H1 (cell line): ENCODE measurements around the gene ZNF140. TPM values are rescaled to one million over a fixed set of nuclear protein-coding genes. Genes with fewer than 3 reads are reported as not detected.

ENCODE experiments used
- CTCF ChIA-PET: fragments of 300-600 bp; sonication (Branson Sonifier 250); formaldehyde crosslinking; loops from one replicate; lab custom pipeline; 2021; ENCODE audit not compliant: partially characterized antibody; lab: Charles Lee
- POLR2A ChIA-PET: fragments of 300-600 bp; sonication (Branson Sonifier 250); formaldehyde crosslinking; loops from one replicate; lab custom pipeline; 2021; ENCODE audit warnings: inconsistent platforms; ENCODE audit not compliant: partially characterized antibody; lab: Charles Lee
- DNase-seq, 2 experiments: peaks; one replicate each; pipeline versions ENCODE4 v3.0.0 to v3.0.0-alpha.2; 2010 to 2022; ENCODE audit warnings: low spot score in 2 of 2, low read depth in 1 of 2, mixed read lengths in 1 of 2
- FAIRE-seq: peaks from 2 replicates; lab custom pipeline; 2011; peaks lifted over from hg19 to GRCh38; lab: Jason Lieb, UNC
- H2AFZ ChIP-seq: 2 replicates; pipeline ENCODE4 v1.8.1; 2012; ENCODE audit warnings: low read length, inconsistent platforms
- H2AK5ac ChIP-seq: 2 replicates; pipeline ENCODE4 v1.6.1; 2013; ENCODE audit warnings: low read depth, low read length
- H2BK120ac ChIP-seq: replicated peaks from 2 replicates; pipeline ENCODE3; 2013; ENCODE audit warnings: low read depth, low read length, inconsistent platforms
- H2BK12ac ChIP-seq: 2 replicates; pipeline ENCODE4 v1.6.1; 2013; ENCODE audit warnings: low read depth, low read length
- H2BK15ac ChIP-seq: 2 replicates; pipeline ENCODE4 v1.6.1; 2013; ENCODE audit warnings: low read length
- H2BK20ac ChIP-seq: 2 replicates; pipeline ENCODE4 v1.6.1; 2013; ENCODE audit warnings: low read length
- H2BK5ac ChIP-seq: 2 replicates; pipeline ENCODE4 v1.6.1; 2013; ENCODE audit warnings: low read depth, low read length
- H3K14ac ChIP-seq: 2 replicates; pipeline ENCODE4 v1.6.1; 2013; ENCODE audit warnings: inconsistent platforms; ENCODE audit not compliant: insufficient read length
- H3K18ac ChIP-seq: 2 replicates; pipeline ENCODE4 v1.6.1; 2013; ENCODE audit warnings: low read length; ENCODE audit errors: extremely low read depth
- H3K23ac ChIP-seq: 2 replicates; pipeline ENCODE4 v1.6.1; 2013; ENCODE audit warnings: inconsistent platforms; ENCODE audit not compliant: insufficient read length
- H3K23me2 ChIP-seq: 2 replicates; pipeline ENCODE4 v1.6.1; 2013; ENCODE audit warnings: low read depth, low read length
- H3K27ac ChIP-seq: 2 replicates; pipeline ENCODE4 v1.6.1; 2011; ENCODE audit warnings: low read depth, low read length, inconsistent platforms
- H3K27me3 ChIP-seq, 4 experiments: replicated peaks in 1 of 4; 1 replicate in 1 of 4; 2 replicates in 3 of 4; pipeline versions ENCODE4 v1.6.1 to v1.8.1; 2011 to 2013; ENCODE audit warnings: low read length in 3 of 4, mild to moderate bottlenecking in 3 of 4, inconsistent platforms in 2 of 4, mixed read lengths in 2 of 4, moderate library complexity in 1 of 4; ENCODE audit not compliant: control insufficient read depth in 3 of 4, insufficient read depth in 3 of 4; ENCODE audit errors: extremely low read depth in 1 of 4
- H3K36me3 ChIP-seq, 4 experiments: 2 replicates each; pipeline versions ENCODE4 v1.6.1 to v1.8.1; 2011 to 2013; ENCODE audit warnings: mild to moderate bottlenecking in 4 of 4, low read length in 3 of 4, moderate library complexity in 2 of 4, control low read depth in 1 of 4, inconsistent platforms in 1 of 4; ENCODE audit not compliant: insufficient read depth in 4 of 4, control insufficient read depth in 2 of 4
- H3K4ac ChIP-seq: replicated peaks from 2 replicates; pipeline ENCODE3; 2013; ENCODE audit warnings: low read length, low read depth, mixed read lengths, inconsistent platforms; ENCODE audit not compliant: insufficient read length
- H3K4me1 ChIP-seq, 4 experiments: replicated peaks in 1 of 4; 1 replicate in 1 of 4; 2 replicates in 3 of 4; pipeline versions ENCODE4 v1.6.1 to v1.8.1; 2011 to 2013; ENCODE audit warnings: low read length in 3 of 4, inconsistent platforms in 2 of 4, mixed read lengths in 1 of 4; ENCODE audit not compliant: insufficient read depth in 4 of 4, control insufficient read depth in 3 of 4
- H3K4me2 ChIP-seq, 2 experiments: 2 replicates each; pipeline versions ENCODE4 v1.6.1 to v1.8.1; 2011 to 2013; ENCODE audit warnings: low read depth in 2 of 2, low read length in 2 of 2, control low read depth in 1 of 2, inconsistent platforms in 1 of 2, mild to moderate bottlenecking in 1 of 2; ENCODE audit not compliant: insufficient read depth in 1 of 2
- H3K4me3 ChIP-seq, 4 experiments: fragments of 200-600, 300-600 bp in 1 of 4; sonication (generic), shearing (Covaris generic), sonication (Bioruptor Twin) in 1 of 4; 2 replicates each; pipeline versions ENCODE4 v1.5.1 to v1.8.1; 2011 to 2016; ENCODE audit warnings: low read length in 4 of 4, low read depth in 3 of 4, control low read depth in 2 of 4, inconsistent platforms in 2 of 4, mild to moderate bottlenecking in 2 of 4, mixed read lengths in 1 of 4, moderate library complexity in 1 of 4; ENCODE audit not compliant: insufficient read depth in 2 of 4; ENCODE audit errors: extremely low read depth in 1 of 4
- H3K56ac ChIP-seq: replicated peaks from 2 replicates; pipeline ENCODE3; 2013; ENCODE audit warnings: low read depth, mild to moderate bottlenecking, mixed read lengths, low read length, inconsistent platforms; ENCODE audit not compliant: insufficient read length
- H3K79me1 ChIP-seq: 2 replicates; pipeline ENCODE4 v1.6.1; 2013; ENCODE audit warnings: low read depth, low read length, control low read depth
- H3K79me2 ChIP-seq, 2 experiments: 2 replicates each; pipeline versions ENCODE4 v1.6.1 to v1.8.1; 2012 to 2013; ENCODE audit warnings: low read length in 2 of 2, mild to moderate bottlenecking in 2 of 2, inconsistent platforms in 1 of 2; ENCODE audit not compliant: insufficient read depth in 2 of 2, control insufficient read depth in 1 of 2
- H3K9ac ChIP-seq, 4 experiments: replicated peaks in 1 of 4; 1 replicate in 1 of 4; 2 replicates in 3 of 4; pipeline versions ENCODE4 v1.6.1 to v1.8.1; 2011 to 2013; ENCODE audit warnings: low read depth in 3 of 4, low read length in 3 of 4, control low read depth in 2 of 4, mild to moderate bottlenecking in 2 of 4, moderate library complexity in 2 of 4, inconsistent platforms in 1 of 4; ENCODE audit errors: extremely low read depth in 1 of 4
- H3K9me3 ChIP-seq, 2 experiments: 2 replicates each; pipeline versions ENCODE4 v1.6.1 to v1.8.1; 2012 to 2013; ENCODE audit warnings: mild to moderate bottlenecking in 2 of 2, moderate library complexity in 2 of 2, control low read depth in 1 of 2, inconsistent platforms in 1 of 2, low read depth in 1 of 2, low read length in 1 of 2, mixed read lengths in 1 of 2; ENCODE audit not compliant: insufficient read depth in 2 of 2
- H4K20me1 ChIP-seq, 2 experiments: replicated peaks in 1 of 2; 2 replicates each; pipeline versions ENCODE3 to v1.8.1; 2011 to 2013; ENCODE audit warnings: inconsistent platforms in 2 of 2, low read length in 2 of 2, mild to moderate bottlenecking in 1 of 2; ENCODE audit not compliant: insufficient read depth in 2 of 2, control insufficient read depth in 1 of 2
- H4K5ac ChIP-seq: 2 replicates; pipeline ENCODE4 v1.6.1; 2013; ENCODE audit warnings: low read length, low read depth, mixed read lengths, inconsistent platforms; ENCODE audit not compliant: insufficient read length
- H4K8ac ChIP-seq: 2 replicates; pipeline ENCODE4 v1.8.0; 2013; ENCODE audit warnings: mild to moderate bottlenecking, moderate library complexity, low read length, inconsistent platforms; ENCODE audit not compliant: insufficient read depth; ENCODE audit errors: extremely low read depth
- H4K91ac ChIP-seq: replicated peaks from 2 replicates; pipeline ENCODE3; 2013; ENCODE audit warnings: low read length, mixed read lengths, inconsistent platforms; ENCODE audit not compliant: insufficient read length
- CHD1 ChIP-seq: IDR thresholded peaks from 2 replicates; pipeline ENCODE4 v1.6.1; 2012; ENCODE audit warnings: low read depth, low read length, improper control_type of control experiment
- HDAC2 ChIP-seq, 2 experiments: fragments of 300-600 bp in 1 of 2; sonication (generic) in 1 of 2; IDR thresholded peaks; 2 replicates each; pipeline ENCODE4 v1.6.1; 2011 to 2012; ENCODE audit warnings: low read depth in 2 of 2, low read length in 2 of 2, mild to moderate bottlenecking in 2 of 2, moderate library complexity in 2 of 2, borderline replicate concordance in 1 of 2, inconsistent platforms in 1 of 2
- POU5F1 ChIP-seq: IDR thresholded peaks from 2 replicates; pipeline ENCODE4 v1.6.1; 2011; ENCODE audit warnings: low read depth, mild to moderate bottlenecking, low read length, moderate library complexity
- RNF2 ChIP-seq: fragments of 200-900, 300-1000 bp; sonication (generic); IDR thresholded peaks from 2 replicates; pipeline ENCODE4 v1.7.1; 2016; ENCODE audit warnings: borderline replicate concordance, low read depth, mild to moderate bottlenecking, antibody characterized with exemption, low read length; ENCODE audit not compliant: poor library complexity, severe bottlenecking; ENCODE audit errors: missing control alignments
- SAP30 ChIP-seq: fragments of 300-600 bp; sonication (generic); IDR thresholded peaks from 2 replicates; pipeline ENCODE4 v1.7.1; 2012; ENCODE audit warnings: low read length, moderate library complexity, mild to moderate bottlenecking, inconsistent platforms; ENCODE audit not compliant: insufficient read depth, insufficient replicate concordance
- SP2 ChIP-seq: IDR thresholded peaks from 2 replicates; pipeline ENCODE4 v1.6.1; 2012; ENCODE audit warnings: mild to moderate bottlenecking, low read length, inconsistent platforms
- TAF1 ChIP-seq: IDR thresholded peaks from 2 replicates; pipeline ENCODE4 v1.6.1; 2011; ENCODE audit warnings: mild to moderate bottlenecking, low read depth, low read length
- ZNF274 ChIP-seq: IDR thresholded peaks from 2 replicates; pipeline ENCODE4 v1.7.0; 2012; ENCODE audit warnings: low read length, borderline replicate concordance; ENCODE audit errors: extremely low read depth
- WGBS, 2 experiments: shearing (Covaris generic) in 1 of 2; methylation state at CpG; one replicate each; pipeline versions ENCODE4 v1.1.6 to v1.1.7; 2013 to 2015; ENCODE audit warnings: low lambda C conversion rate in 2 of 2, mixed read lengths in 2 of 2, inconsistent platforms in 1 of 2, low coverage in 1 of 2, missing lambda C conversion rate in 1 of 2; ENCODE audit not compliant: insufficient replicate concordance in 2 of 2, insufficient coverage in 1 of 2, insufficient read length in 1 of 2; ENCODE audit errors: extremely low coverage in 1 of 2, missing lambda C conversion rate in 1 of 2; 5-methylcytosine and 5-hydroxymethylcytosine counted together
- polyA plus RNA-seq, 7 experiments: library from polyadenylated mRNA; depleted of rRNA in 3 of 7; stranded (reverse) in 5 of 7; unstranded in 2 of 7; fragments of >200 nt in 5 of 7; fragments of 200-250 nt in 2 of 7; gene quantifications; 1 replicate in 5 of 7; 2 replicates in 1 of 7; 4 replicates in 1 of 7; pipeline versions ENCODE4 v1.2.1 to v1.2.3, GENCODE V29; 2011 to 2013; ENCODE audit warnings: missing spikeins in 2 of 7, mixed read lengths in 2 of 7
- total RNA-seq: library from RNA; stranded (reverse); fragmentation: NEBNext Ultra II Directional; extraction: Animal tissue kit (Norgen Biotek cat#: 25700); gene quantifications from 2 replicates; pipeline ENCODE4 v1.2.1, GENCODE V29; 2021
- TF ChIP-seq, protein P1 (sequence below): IDR thresholded peaks from 2 replicates; pipeline ENCODE4 v1.6.1; 2011; ENCODE audit warnings: low read length, improper control_type of control experiment

The ZNF140 gene
- total and polyA plus RNA-seq, 2 of the 8 experiments (the other 6 are each of a cell fraction or from before 2014, with no cell fraction given): 7.5 to 14.3 TPM

- POLR2A ChIA-PET: no interaction called here
Observed at GRCh38 chr12:133156125-133156690, 75.5 kb downstream of the ZNF140 start.

More at GRCh38 chr12:133156125-133156690, 75.5 kb downstream of the ZNF140 start:
- peaks cover 16 to 81% (median 52%) of the 10 kb centered on the region in 4 experiments; a peak in 7 of 8 replicates for H3K36me3 ChIP-seq
- no peak overlapping the region for H3K4ac ChIP-seq
- no peak overlapping the region for H3K27ac ChIP-seq
- H3K14ac ChIP-seq: no peak overlapping the region
- H2AK5ac ChIP-seq: no peak overlapping the region
- H2AFZ ChIP-seq: no peak overlapping the region
- no peak overlapping the region for H4K8ac ChIP-seq
- FAIRE-seq: no peak
- H2BK15ac ChIP-seq: no peak overlapping the region
- no peak overlapping the region for H3K4me2 ChIP-seq
- no peak overlapping the region for H3K23ac ChIP-seq
- DNase-seq: no peak
- H3K79me1 ChIP-seq: no peaks in the 10 kb centered on the region
- H3K56ac ChIP-seq: no peak overlapping the region
- no peak overlapping the region for H3K18ac ChIP-seq
- no peaks in the 10 kb centered on the region for H3K23me2 ChIP-seq
- no peak overlapping the region for H3K9ac ChIP-seq
- TF ChIP-seq, protein P1, sequence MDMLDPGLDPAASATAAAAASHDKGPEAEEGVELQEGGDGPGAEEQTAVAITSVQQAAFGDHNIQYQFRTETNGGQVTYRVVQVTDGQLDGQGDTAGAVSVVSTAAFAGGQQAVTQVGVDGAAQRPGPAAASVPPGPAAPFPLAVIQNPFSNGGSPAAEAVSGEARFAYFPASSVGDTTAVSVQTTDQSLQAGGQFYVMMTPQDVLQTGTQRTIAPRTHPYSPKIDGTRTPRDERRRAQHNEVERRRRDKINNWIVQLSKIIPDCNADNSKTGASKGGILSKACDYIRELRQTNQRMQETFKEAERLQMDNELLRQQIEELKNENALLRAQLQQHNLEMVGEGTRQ: no peak
- TF ChIP-seq ZNF274 (peak; percentile 92), RNF2 (no peak), SAP30 (no peak), POU5F1 (no peak), HDAC2 (IDR thresholded peaks at IDR 0.05; ENCODE audit: borderline replicate concordance in 1 of 2, low read depth in 2 of 2, low read length in 2 of 2) (no peak), TAF1 (no peak), SP2 (no peak), CHD1 (no peak)
- H3K79me2 ChIP-seq: no peaks in the 10 kb centered on the region; a peak in 1 of 4 replicates
- H2BK20ac ChIP-seq: no peak overlapping the region
- no peak overlapping the region for H2BK5ac ChIP-seq
- H4K91ac ChIP-seq: no peak overlapping the region
- 86% methylated on average over 2 of the region's 2 CpGs; no CpG with 5 or more reads in 1 of the 2 experiments for WGBS, 2 experiments
- H2BK120ac ChIP-seq: no peak overlapping the region
- H2BK12ac ChIP-seq: no peak overlapping the region
- no peaks in the 10 kb centered on the region for H3K27me3 ChIP-seq
- H3K4me1 ChIP-seq: no peaks in the 10 kb centered on the region
- H4K20me1 ChIP-seq: no peaks in the 10 kb centered on the region
- CTCF ChIA-PET: interaction anchor here (1.1 kb wide), 1 partner anchor 23 kb away, joined by 3 read pairs; no protein-coding TSS in a partner anchor
- H4K5ac ChIP-seq: no peak overlapping the region
- H3K4me3 ChIP-seq: 0 out of 8 replicates have a peak overlapping the region, but pooled peaks of 1 of the 4 experiments have one; percentile 7
- peaks cover 76 to 79% of the 10 kb centered on the region in 2 experiments for H3K9me3 ChIP-seq
